Measurements from ENCODE around the gene VSTM4.

- TF ChIP-seq, protein P1, sequence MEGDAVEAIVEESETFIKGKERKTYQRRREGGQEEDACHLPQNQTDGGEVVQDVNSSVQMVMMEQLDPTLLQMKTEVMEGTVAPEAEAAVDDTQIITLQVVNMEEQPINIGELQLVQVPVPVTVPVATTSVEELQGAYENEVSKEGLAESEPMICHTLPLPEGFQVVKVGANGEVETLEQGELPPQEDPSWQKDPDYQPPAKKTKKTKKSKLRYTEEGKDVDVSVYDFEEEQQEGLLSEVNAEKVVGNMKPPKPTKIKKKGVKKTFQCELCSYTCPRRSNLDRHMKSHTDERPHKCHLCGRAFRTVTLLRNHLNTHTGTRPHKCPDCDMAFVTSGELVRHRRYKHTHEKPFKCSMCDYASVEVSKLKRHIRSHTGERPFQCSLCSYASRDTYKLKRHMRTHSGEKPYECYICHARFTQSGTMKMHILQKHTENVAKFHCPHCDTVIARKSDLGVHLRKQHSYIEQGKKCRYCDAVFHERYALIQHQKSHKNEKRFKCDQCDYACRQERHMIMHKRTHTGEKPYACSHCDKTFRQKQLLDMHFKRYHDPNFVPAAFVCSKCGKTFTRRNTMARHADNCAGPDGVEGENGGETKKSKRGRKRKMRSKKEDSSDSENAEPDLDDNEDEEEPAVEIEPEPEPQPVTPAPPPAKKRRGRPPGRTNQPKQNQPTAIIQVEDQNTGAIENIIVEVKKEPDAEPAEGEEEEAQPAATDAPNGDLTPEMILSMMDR (conservative IDR thresholded peaks at IDR 0.05), result no peak
- TF ChIP-seq EZH2 (IDR thresholded peaks at IDR 0.05; ENCODE audit: low read depth), result no peak
Observed at GRCh38 chr10:49143249-49143648, 27.9 kb upstream of the VSTM4 start.

Measured in PC-9 (cell line).